KMS-11 (cell line): ENCODE results near the gene HOXB1.

ENCODE experiments used
- H2AFZ ChIP-seq: fragments of 200-600 bp; sonication (generic); 2 replicates; pipeline ENCODE4 v1.6.1; 2016; ENCODE audit warnings: antibody characterized with exemption, mixed run types, low read depth
- H3K27ac ChIP-seq: fragments of 200-600 bp; sonication (generic); 2 replicates; pipeline ENCODE4 v1.6.1; 2016; ENCODE audit warnings: mild to moderate bottlenecking, mixed run types
- H3K27me3 ChIP-seq: fragments of 200-600 bp; sonication (generic); 2 replicates; pipeline ENCODE4 v1.6.1; 2017; ENCODE audit warnings: mild to moderate bottlenecking, low read depth, mixed run types, moderate library complexity; ENCODE audit not compliant: insufficient read depth
- H3K36me3 ChIP-seq: fragments of 200-600 bp; sonication (generic); 2 replicates; pipeline ENCODE4 v1.6.1; 2017; ENCODE audit warnings: mild to moderate bottlenecking, mixed run types; ENCODE audit not compliant: insufficient read depth
- H3K4me1 ChIP-seq: fragments of 200-600 bp; sonication (generic); 2 replicates; pipeline ENCODE4 v1.6.1; 2016; ENCODE audit warnings: mild to moderate bottlenecking, low read depth, mixed run types; ENCODE audit not compliant: poor library complexity, severe bottlenecking
- H3K4me2 ChIP-seq: fragments of 200-600 bp; sonication (generic); 2 replicates; pipeline ENCODE4 v1.7.0; 2016; ENCODE audit warnings: mild to moderate bottlenecking, mixed run types
- H3K4me3 ChIP-seq: fragments of 200-600 bp; sonication (generic); IDR thresholded peaks from 2 replicates; pipeline ENCODE4 v1.6.1; 2017; ENCODE audit warnings: low read depth, low read length, mixed read lengths; ENCODE audit not compliant: insufficient read depth
- H3K79me2 ChIP-seq: fragments of 200-600 bp; sonication (generic); 2 replicates; pipeline ENCODE4 v1.6.1; 2016; ENCODE audit warnings: low read depth, mixed run types; ENCODE audit not compliant: insufficient read depth
- H3K9ac ChIP-seq: fragments of 200-600 bp; sonication (generic); 2 replicates; pipeline ENCODE4 v1.6.1; 2016; ENCODE audit warnings: mild to moderate bottlenecking, mixed run types
- H4K20me1 ChIP-seq: fragments of 200-600 bp; sonication (generic); 2 replicates; pipeline ENCODE4 v1.6.1; 2016; ENCODE audit warnings: mild to moderate bottlenecking, mixed run types; ENCODE audit not compliant: insufficient read depth
- CTCF ChIP-seq: fragments of 200-600 bp; sonication (generic); conservative IDR thresholded peaks from 2 replicates; pipeline ENCODE4 v1.6.1; 2017; ENCODE audit warnings: low read depth, mild to moderate bottlenecking, antibody characterized with exemption, low read length, moderate library complexity, mixed read lengths

Gene HOXB1

GRCh38 chr17:48555258-48556228, 24.7 kb upstream of the HOXB1 start:
- H3K36me3 ChIP-seq, result no peaks in the 10 kb centered on the region
- H3K9ac ChIP-seq, result no peak overlapping the region
- H3K79me2 ChIP-seq, result no peaks in the 10 kb centered on the region
- no peaks in the 10 kb centered on the region for H3K4me1 ChIP-seq
- H3K4me3 ChIP-seq, result no peak overlapping the region
- no peaks in the 10 kb centered on the region for H3K27me3 ChIP-seq
- no peaks in the 10 kb centered on the region for H4K20me1 ChIP-seq
- no peak overlapping the region for H3K4me2 ChIP-seq
- no peak overlapping the region for H3K27ac ChIP-seq
- no peak overlapping the region for H2AFZ ChIP-seq
- no peak for TF ChIP-seq CTCF

GRCh38 chr17:48554412-48555257, 23.8 kb upstream of the HOXB1 start:
- Histone ChIP-seq H2AFZ (no peak overlapping the region), H3K9ac (no peak overlapping the region), H3K27me3 (no peaks in the 10 kb centered on the region), H3K27ac (no peak overlapping the region), H3K4me2 (no peak overlapping the region), H3K4me3 (no peak overlapping the region), H3K4me1 (no peaks in the 10 kb centered on the region), H3K79me2 (no peaks in the 10 kb centered on the region), H3K36me3 (no peaks in the 10 kb centered on the region), H4K20me1 (no peaks in the 10 kb centered on the region)
- no peak for TF ChIP-seq CTCF

GRCh38 chr17:48553826-48554225, 23.0 kb upstream of the HOXB1 start:
- Histone ChIP-seq H3K36me3 (no peaks in the 10 kb centered on the region), H4K20me1 (no peaks in the 10 kb centered on the region), H2AFZ (no peak overlapping the region), H3K27ac (no peak overlapping the region), H3K79me2 (no peaks in the 10 kb centered on the region), H3K9ac (no peak overlapping the region), H3K4me1 (no peaks in the 10 kb centered on the region), H3K4me3 (no peak overlapping the region), H3K27me3 (no peaks in the 10 kb centered on the region), H3K4me2 (no peak overlapping the region)
- no peak for TF ChIP-seq CTCF

GRCh38 chr17:48553190-48553547, 22.4 kb upstream of the HOXB1 start:
- Histone ChIP-seq H4K20me1 (no peaks in the 10 kb centered on the region), H3K27ac (no peak overlapping the region), H3K36me3 (no peaks in the 10 kb centered on the region), H3K4me3 (no peak overlapping the region), H2AFZ (no peak overlapping the region), H3K27me3 (no peaks in the 10 kb centered on the region), H3K4me2 (no peak overlapping the region), H3K4me1 (no peaks in the 10 kb centered on the region), H3K9ac (no peak overlapping the region), H3K79me2 (no peaks in the 10 kb centered on the region)
- no peak for TF ChIP-seq CTCF
